ENCODE data around the gene ZFYVE27.

ZFYVE27 gene

DNA sequence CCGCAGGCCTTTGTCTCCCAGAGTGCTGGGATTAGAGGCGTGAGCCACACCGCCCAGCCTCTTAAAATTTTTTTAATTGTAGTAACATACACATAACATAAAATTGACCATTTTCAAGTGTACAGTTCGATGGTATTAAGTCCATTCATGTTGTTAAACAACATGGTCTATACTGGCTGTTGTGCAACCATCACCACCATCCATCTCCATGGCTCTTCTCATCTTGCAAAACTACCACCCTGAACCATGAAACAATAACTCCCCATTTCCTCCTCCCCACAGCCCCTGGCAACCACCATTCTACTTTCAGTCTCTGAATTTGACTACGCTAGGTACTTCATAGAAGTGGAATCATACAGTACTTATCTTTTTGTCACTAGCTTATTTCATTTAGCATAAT is 7.9 kb upstream of the ZFYVE27 start:
- Mint-ChIP-seq H3K4me3 (no peak overlapping the region), H3K4me1 (no peaks in the 10 kb centered on the region)
- ATAC-seq, result no peak

DNA sequence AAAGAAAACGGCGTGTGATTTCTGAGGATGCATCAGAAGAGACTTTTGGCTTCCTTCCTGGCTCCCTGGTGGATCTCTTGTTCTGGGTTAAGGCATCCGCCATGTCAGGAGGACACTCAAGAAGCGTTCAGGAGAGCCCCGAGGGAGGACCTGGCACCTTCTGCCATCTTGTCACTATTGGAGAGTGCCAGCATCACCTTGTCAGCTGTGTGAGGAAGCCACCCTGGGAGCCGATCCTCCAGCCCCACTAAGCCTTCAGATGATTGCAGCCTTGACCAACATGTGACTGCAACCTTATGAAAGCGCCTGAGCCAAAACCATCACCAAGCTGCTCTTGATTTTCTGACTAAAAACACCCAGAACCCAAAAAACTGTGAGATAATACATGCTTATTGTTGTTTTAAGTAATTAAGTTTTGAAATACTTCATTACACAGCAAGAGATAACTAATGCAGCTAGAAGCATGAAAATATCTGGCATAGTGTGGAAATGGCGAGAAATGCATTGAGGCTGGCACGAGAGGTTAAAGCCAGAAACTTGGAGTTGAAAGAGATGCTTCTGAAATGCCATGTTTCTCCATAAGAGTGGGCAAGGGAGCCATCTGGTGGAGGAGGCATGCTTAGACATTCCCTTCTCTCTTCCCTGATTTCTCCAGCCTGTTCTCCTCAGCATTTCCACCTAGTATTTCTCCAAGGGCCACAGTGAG is 5.4 kb upstream of the ZFYVE27 start:
- H3K27me3 Mint-ChIP-seq, result peaks cover 7% of the 10 kb centered on the region
- ATAC-seq, result peak; percentile 52

More for the DNA sequence above, 7.9 kb upstream of the ZFYVE27 start:
- Mint-ChIP-seq H3K27ac (no peak overlapping the region), H3K9me3 (no peaks in the 10 kb centered on the region), H3K27me3 (peaks cover 7% of the 10 kb centered on the region)
- no peak for DNase-seq

DNA sequence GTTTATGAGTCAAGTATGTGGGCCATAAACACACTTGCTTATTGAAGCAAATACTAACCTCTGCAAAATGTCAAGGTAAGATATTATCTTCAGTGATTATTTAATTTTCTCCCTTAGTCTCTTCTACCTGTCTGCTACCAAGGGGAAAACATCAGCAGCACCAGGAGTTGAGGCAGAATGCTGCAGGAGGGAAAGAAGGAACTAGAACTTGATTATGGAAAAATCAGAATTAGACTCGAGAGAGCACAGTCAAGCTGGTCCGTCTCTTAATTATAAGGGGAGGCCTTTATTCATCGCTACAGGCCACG is 4.9 kb upstream of the ZFYVE27 start:
- Mint-ChIP-seq H3K27me3 (peaks cover 7% of the 10 kb centered on the region), H3K4me3 (no peak overlapping the region), H3K4me1 (peaks cover 15% of the 10 kb centered on the region), H3K27ac (no peak overlapping the region), H3K9me3 (peaks cover 0 to 8% of the 10 kb centered on the region in 2 donors)
- ATAC-seq, result no peak
- no peak for DNase-seq

More for the DNA sequence above, 5.4 kb upstream of the ZFYVE27 start:
- peaks cover 10% of the 10 kb centered on the region for H3K4me1 Mint-ChIP-seq
- H3K9me3 Mint-ChIP-seq, result peaks cover 0 to 8% of the 10 kb centered on the region in 2 donors
- no peak overlapping the region for H3K27ac Mint-ChIP-seq
- H3K4me3 Mint-ChIP-seq, result no peak overlapping the region
- DNase-seq, result peak; percentile 30 to 34

DNA sequence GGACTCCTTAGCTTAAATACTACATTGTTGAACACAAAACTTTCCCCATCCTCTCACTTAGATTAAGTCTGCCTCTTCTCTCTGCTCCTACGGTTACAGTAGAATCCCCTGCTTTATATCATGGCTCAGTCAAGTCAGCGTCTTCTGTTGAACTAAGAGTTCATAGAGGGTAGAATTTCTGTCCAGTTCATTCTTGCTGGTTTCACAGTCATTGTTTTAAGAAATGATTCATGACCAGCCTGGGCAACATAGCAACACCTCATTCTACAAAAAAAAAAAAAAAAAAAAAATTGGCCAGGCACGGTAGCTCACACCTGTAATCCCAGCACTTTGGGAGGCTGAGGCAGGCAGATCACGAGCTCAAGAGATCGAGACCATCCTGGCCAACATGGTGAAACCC is 3.7 kb upstream of the ZFYVE27 start:
- H3K9me3 Mint-ChIP-seq, result peaks cover 0 to 8% of the 10 kb centered on the region in 2 donors
- DNase-seq (no peak), ATAC-seq (no peak)
- peaks cover 24% of the 10 kb centered on the region for H3K4me1 Mint-ChIP-seq
- H3K27me3 Mint-ChIP-seq, result peaks cover 7% of the 10 kb centered on the region
- no peak overlapping the region for H3K27ac Mint-ChIP-seq
- no peak overlapping the region for H3K4me3 Mint-ChIP-seq

DNA sequence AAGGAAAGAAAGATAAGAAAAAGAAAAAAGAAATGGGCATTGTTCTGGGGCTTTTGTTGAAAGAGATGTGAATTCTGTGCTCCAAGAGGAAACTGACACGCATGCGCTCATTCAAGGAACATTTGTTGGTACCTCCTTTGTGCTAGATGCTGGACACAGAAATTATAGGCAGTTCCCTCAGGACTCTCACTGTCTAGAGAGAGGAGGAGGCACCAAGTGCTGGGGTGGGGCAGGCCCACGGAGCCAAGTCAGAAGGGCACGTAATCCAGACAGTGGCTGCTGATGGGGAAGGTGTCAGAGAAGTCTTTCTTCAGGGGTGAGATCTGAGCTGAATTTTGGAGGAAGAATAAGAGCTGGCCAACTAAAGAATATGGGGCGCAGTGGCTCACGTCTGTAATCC is 2.9 kb upstream of the ZFYVE27 start:
- Mint-ChIP-seq H3K9me3 (peaks cover 0 to 8% of the 10 kb centered on the region in 2 donors), H3K27ac (no peak overlapping the region), H3K4me1 (peaks cover 30% of the 10 kb centered on the region), H3K4me3 (no peak overlapping the region), H3K27me3 (peaks cover 5% of the 10 kb centered on the region)
- no peak for DNase-seq
- ATAC-seq, result no peak

DNA sequence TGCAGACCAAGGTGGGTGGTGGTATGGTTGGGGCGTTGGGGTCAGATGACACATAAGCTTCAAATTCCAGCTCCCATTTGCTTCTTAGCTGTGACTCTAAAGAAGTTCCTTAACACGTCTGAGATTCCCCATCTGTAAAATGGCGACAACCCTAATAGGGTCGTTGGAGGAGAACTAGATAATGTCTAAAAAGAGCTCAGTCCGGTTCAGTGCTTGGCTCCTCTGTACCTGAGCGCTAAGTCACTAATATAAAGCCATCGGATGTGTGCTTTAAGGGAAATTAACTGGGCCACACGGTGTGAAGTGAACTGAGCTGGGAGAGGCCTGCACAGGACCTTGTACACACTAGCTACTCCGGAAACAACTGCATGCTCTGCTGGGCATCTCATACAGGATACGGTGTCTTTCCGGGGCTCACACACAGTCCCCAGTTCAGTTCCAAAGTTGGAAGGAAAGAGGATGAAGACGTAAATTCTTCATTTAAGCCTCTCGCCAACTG is 476 bp upstream of the ZFYVE27 start:
- H3K27ac Mint-ChIP-seq, result peak overlapping the region; percentile 97 to 98
- H3K4me3 Mint-ChIP-seq, result peak overlapping the region; percentile 88 to 98
- DNase-seq (no peak), ATAC-seq (peak; percentile 45)
- peaks cover 53% of the 10 kb centered on the region for H3K4me1 Mint-ChIP-seq
- H3K9me3 Mint-ChIP-seq, result peaks cover 0 to 8% of the 10 kb centered on the region in 2 donors
- no peaks in the 10 kb centered on the region for H3K27me3 Mint-ChIP-seq

DNA sequence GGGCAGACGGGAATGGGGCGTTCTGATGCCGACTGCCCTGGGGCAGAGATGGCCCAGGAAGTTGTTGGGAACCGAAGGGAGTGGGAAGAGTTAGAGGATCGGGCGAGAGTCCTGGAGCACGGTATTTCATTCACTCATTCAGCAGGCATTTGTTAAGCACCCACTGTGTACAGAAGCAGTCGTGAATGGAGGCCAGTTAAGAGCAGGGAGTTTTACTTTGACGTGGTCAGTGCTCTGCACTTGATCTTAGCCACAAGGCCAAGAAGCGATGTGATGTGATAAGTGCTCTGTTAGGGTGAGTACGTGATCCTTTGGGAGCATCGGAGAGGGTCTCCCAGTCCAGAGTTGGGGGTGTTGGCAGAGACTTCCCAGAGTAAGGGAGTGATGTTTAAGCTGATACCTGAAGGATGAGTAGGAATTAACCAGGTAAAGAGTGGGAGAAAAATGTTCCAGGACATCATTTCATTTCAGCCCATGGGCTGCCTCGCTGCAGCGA is 890 bp downstream of the ZFYVE27 start:
- Mint-ChIP-seq H3K9me3 (peaks cover 0 to 8% of the 10 kb centered on the region in 2 donors), H3K27ac (peak overlapping the region; percentile 87 to 98), H3K4me3 (peak overlapping the region; percentile 88 to 98), H3K27me3 (no peaks in the 10 kb centered on the region), H3K4me1 (peaks cover 65% of the 10 kb centered on the region)
- no peak for DNase-seq
- peak; percentile 43 for ATAC-seq

DNA sequence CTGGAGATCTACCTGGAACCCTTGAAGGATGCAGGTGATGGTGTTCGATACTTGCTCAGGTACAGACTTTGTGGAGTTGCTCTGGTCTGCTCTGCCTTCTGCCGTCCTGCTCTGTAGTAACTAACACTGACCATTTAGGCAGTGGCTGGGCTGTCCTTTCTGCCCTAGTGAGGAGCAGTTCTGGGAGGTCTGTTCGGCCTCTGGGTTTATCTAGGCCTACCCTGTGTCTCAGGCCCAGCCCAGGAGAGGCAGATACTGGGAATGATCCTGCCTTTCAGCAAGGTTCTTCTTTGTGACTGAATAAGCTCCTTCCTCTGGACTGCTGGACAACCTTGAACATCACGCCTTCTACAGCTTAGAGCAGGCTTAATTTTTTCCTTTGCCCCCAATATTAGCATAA is 1.7 kb downstream of the ZFYVE27 start:
- Mint-ChIP-seq H3K9me3 (peaks cover 0 to 8% of the 10 kb centered on the region in 2 donors), H3K4me3 (peak overlapping the region; percentile 88 to 98), H3K4me1 (peaks cover 69% of the 10 kb centered on the region), H3K27ac (peak overlapping the region in 1 of 2 donors; percentile 39), H3K27me3 (no peaks in the 10 kb centered on the region)
- DNase-seq (no peak), ATAC-seq (no peak)

DNA sequence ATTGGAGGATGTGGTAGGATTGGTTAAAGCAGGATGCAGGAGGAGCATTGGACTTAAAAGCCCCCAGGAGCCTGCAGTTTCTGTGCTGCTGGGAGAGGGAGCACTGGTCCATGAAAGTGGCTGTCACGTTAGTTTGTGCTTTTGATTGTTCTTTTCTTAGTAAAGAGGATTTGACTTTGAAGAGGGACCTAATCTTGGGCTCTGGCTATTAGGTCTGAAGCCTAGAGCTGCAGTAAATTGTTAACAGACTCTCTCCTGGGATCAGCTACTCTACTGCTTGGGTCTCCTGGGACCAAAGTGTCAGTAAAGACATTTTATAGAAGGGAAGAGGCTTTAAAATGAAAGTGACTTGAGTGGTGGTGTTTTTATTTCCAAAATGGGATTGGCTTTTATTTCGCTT is 3.7 kb downstream of the ZFYVE27 start:
- no peak for ATAC-seq
- Mint-ChIP-seq H3K4me3 (no peak overlapping the region), H3K27ac (no peak overlapping the region), H3K4me1 (peaks cover 74% of the 10 kb centered on the region), H3K9me3 (peaks cover 0 to 6% of the 10 kb centered on the region in 2 donors), H3K27me3 (no peaks in the 10 kb centered on the region)
- no peak for DNase-seq

DNA sequence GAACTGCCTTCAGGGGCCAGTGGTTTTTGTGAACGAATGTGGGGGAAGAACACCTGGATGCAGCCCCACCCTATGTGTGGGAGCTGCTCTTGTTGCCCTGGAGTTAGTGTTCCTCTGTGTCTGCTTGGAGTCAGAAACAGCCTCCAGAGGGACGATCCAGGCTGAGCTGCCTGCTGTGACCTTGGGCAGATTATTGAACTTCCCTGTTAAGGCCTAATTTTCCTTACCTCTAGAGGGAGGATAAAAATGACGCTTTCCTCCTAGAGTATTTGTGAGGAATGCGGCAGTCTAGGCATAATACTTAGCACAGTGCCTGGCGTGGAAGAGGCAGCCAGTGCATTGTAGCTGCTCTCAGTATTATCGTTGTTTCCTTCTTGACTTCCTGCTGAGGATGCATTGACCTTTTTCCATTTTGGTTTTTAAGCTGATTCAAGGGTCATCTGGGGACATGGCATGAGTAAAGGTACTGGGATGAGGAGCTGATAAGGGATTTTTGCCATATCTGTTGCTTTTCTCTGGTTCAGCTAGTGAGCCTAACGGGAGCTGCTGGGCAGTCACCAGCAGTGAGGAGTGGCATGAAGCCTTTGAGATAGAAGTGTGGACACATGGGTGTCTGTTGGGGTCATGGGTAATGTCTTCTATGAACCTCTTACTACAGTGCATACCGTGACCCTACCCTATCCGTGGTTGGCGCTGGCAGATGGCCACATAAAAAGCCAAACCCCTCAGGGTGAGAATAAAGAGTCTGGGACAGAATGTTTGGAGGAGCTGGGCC is 6.4 kb downstream of the ZFYVE27 start:
- no peak for DNase-seq
- peaks cover 50% of the 10 kb centered on the region for H3K4me1 Mint-ChIP-seq
- H3K27me3 Mint-ChIP-seq, result no peaks in the 10 kb centered on the region
- H3K27ac Mint-ChIP-seq, result no peak overlapping the region
- H3K4me3 Mint-ChIP-seq, result no peak overlapping the region
- no peaks in the 10 kb centered on the region for H3K9me3 Mint-ChIP-seq
- no peak for ATAC-seq

DNA sequence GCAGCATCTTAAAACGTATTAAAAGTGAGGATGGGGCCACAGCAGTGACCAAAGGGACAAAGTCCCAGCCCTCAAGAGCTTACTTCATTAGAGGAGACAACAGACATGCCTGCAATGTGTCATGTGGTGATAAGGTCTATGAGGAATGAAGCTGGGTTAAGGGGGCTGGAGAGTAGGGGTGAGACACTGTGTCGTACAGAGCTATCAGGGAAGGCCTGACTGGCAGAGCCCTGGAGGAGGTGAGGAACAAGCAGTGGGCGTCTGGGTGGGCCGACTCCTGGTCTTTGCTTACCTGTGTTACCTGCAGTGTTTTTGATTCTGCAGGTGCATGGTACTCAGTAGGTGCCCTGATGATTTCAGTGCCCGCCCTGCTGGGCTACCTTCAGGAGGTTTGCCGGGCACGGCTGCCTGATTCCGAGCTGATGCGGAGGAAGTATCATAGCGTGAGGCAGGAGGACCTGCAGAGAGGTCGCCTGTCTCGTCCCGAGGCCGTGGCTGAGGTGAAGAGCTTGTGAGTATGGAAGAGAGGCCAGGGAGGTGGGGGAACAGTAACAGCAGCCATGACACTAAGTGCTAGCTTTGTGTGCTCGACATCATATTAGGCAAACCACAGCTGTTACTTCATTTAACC is 7.6 kb downstream of the ZFYVE27 start:
- Mint-ChIP-seq H3K9me3 (no peaks in the 10 kb centered on the region), H3K4me1 (peaks cover 41% of the 10 kb centered on the region), H3K27ac (no peak overlapping the region), H3K4me3 (no peak overlapping the region), H3K27me3 (no peaks in the 10 kb centered on the region)
- DNase-seq, result no peak
- no peak for ATAC-seq

DNA sequence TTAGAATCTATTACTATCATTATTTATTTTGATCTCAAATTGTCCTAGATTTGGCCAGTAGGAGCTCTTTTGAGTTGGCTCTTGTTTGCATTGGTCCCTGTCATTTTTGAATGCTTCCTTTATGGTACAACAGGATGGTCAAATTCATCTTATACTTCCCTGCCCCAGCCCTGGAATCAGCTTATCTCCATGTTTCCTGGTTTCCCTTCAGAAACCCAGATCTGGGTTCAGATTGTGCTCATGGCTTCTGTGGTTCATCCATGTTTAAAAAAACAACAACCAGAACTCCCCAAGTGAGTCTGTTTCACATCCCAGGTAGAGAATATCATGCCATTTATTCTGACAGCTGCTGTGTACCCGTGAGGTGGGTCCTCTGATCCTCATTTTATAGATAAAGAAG is 10.6 kb downstream of the ZFYVE27 start:
- no peak for ATAC-seq
- Mint-ChIP-seq H3K4me3 (no peak overlapping the region), H3K27ac (peak overlapping the region in 1 of 2 donors; percentile 75), H3K9me3 (no peaks in the 10 kb centered on the region), H3K27me3 (no peaks in the 10 kb centered on the region), H3K4me1 (peaks cover 12% of the 10 kb centered on the region)
- DNase-seq, result no peak

DNA sequence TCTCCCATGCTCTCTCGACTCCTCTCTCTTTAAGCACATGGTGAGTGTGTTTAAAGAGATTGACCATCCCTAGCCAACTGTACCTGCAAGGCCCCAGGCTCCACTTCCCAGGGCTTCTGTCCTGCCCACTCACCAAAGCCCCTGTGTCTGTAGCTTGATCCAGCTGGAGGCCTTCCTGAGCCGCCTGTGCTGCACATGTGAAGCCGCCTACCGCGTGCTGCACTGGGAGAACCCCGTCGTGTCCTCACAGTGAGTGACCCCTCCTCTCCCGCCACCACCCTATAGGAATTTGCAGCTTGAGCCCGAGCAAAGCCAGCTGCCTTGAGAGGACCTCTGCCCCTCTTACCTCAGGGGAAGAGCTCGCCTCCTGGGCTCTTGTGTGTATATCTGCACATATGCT is 11.2 kb downstream of the ZFYVE27 start:
- ATAC-seq, result no peak
- Mint-ChIP-seq H3K27ac (peak overlapping the region in 1 of 2 donors; percentile 49), H3K4me1 (peaks cover 7% of the 10 kb centered on the region), H3K27me3 (no peaks in the 10 kb centered on the region), H3K4me3 (no peak overlapping the region), H3K9me3 (no peaks in the 10 kb centered on the region)
- no peak for DNase-seq

DNA sequence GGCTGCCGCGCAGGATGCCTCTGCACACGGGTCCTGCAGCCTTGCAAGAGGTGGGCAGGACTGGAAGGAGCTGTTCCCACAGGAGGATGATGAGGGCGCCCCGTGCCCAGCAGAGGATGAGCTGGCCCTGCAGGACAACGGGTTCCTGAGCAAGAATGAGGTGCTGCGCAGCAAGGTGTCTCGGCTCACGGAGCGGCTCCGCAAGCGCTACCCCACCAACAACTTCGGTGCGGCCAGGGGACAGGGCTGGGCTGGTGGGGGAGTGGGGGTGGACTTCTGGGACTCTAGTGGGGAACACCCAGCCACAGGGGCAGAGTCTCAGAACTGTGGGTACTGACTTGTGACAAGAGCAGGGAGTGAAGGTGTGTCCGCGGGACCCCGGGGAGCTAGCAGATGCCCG is 16.0 kb downstream of the ZFYVE27 start:
- Mint-ChIP-seq H3K27ac (no peak overlapping the region), H3K9me3 (no peaks in the 10 kb centered on the region), H3K4me3 (no peak overlapping the region), H3K27me3 (no peaks in the 10 kb centered on the region), H3K4me1 (no peaks in the 10 kb centered on the region)
- ATAC-seq (no peak), DNase-seq (no peak)

DNA sequence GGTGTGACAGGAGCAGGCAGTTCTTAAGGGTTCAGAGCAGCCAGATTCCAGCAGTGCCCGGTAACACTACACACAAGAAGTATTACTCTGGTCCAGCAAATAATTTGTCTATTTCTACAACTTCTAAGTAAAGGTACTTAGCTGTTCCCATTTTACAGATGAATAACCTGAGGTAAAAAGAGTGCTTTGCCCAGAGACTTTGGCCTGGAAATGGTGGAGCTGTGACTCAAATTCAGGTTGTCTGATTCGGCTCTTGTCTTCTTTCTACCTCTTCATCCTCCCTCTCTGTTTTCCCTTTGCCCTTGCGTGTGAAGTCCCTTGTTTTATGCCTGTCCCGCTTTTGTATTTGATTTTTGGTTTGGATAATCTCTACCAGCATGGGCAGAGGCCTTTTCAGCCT is 17.8 kb downstream of the ZFYVE27 start:
- Mint-ChIP-seq H3K27ac (peak overlapping the region in 1 of 2 donors; percentile 61), H3K4me3 (no peak overlapping the region), H3K4me1 (no peaks in the 10 kb centered on the region), H3K27me3 (no peaks in the 10 kb centered on the region), H3K9me3 (no peaks in the 10 kb centered on the region)
- DNase-seq, result no peak
- no peak for ATAC-seq

DNA sequence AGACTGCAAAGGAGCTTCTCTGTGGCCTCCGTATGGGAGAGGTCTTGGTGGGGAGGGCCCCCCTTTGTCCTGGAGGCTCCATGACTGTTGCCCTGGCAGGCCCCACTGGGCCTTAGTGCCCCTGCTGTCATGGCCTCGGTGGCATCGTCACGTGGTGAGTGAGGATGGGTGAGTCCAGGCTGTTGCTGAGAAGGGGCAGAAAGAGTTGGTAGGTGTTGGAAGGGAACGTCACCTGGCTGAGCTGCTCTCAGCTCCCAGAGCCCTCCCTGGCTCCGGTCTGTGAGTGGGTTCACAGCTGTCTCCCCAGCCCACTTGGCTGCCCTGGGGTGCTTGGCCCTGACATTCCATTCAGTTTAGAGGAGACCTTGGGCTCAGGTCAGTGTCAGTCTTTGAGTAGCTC is 18.8 kb downstream of the ZFYVE27 start:
- no peak for ATAC-seq
- Mint-ChIP-seq H3K9me3 (no peaks in the 10 kb centered on the region), H3K27ac (peak overlapping the region in 1 of 2 donors; percentile 12), H3K4me3 (no peak overlapping the region), H3K4me1 (no peaks in the 10 kb centered on the region), H3K27me3 (no peaks in the 10 kb centered on the region)
- no peak for DNase-seq

Measured in stimulated activated naive CD8-positive, alpha-beta T cell treated with anti-CD3 and anti-CD28 coated beads, Interleukin-15, amount 100 ng/mL, for 72 hours (primary cell).